GM12878 (cell line): ENCODE results near the gene DUSP22. TPM values are rescaled to one million over a fixed set of nuclear protein-coding genes. Genes with fewer than 3 reads are reported as not detected.

ENCODE experiments used
- ATAC-seq: fragments of 200-7000 bp; cut with Tn5 transposase; 3 replicates; pipeline ENCODE4 v1.9.1; 2020; ENCODE audit warnings: mild to moderate bottlenecking, moderate library complexity
- BruUV-seq: library from RNA; stranded (reverse); fragments of 400-500 nt; replicated peaks from 2 replicates; lab custom pipeline; 2021; lab: Mats Ljungman, UMichigan
- CTCF ChIA-PET: fragments of 300-600 bp; sonication (Branson Sonifier 250); formaldehyde crosslinking; extraction: SDS; loops from one replicate; lab custom pipeline; 2021; ENCODE audit warnings: inconsistent platforms; lab: Yijun Ruan, JAX
- POLR2A ChIA-PET: fragments of 350-600 bp; formaldehyde crosslinking; extraction: SDS; loops from one replicate; lab custom pipeline; 2021; ENCODE audit warnings: inconsistent platforms; lab: Charles Lee
- RAD21 ChIA-PET: fragments of 300-600 bp; sonication (Branson Sonifier 250); formaldehyde crosslinking; loops from one replicate; lab custom pipeline; 2023; ENCODE audit warnings: antibody characterized with exemption; ENCODE audit not compliant: unreplicated experiment; lab: Charles Lee
- SMC1A ChIA-PET: fragments of 300-600 bp; sonication (Branson Sonifier 250); formaldehyde crosslinking; loops from one replicate; lab custom pipeline; 2023; ENCODE audit not compliant: unreplicated experiment, uncharacterized antibody; lab: Charles Lee
- DNase-seq: peaks from one replicate; pipeline ENCODE4 v3.0.0-alpha.2; 2011; ENCODE audit warnings: low read depth, low spot score
- FAIRE-seq: peaks from 3 replicates; lab custom pipeline; 2011; peaks lifted over from hg19 to GRCh38; lab: Jason Lieb, UNC
- H2AFZ ChIP-seq: 2 replicates; pipeline ENCODE4 v1.6.0; 2011; ENCODE audit warnings: low read depth, low read length, control low read depth; ENCODE audit not compliant: control insufficient read depth
- H3K27ac ChIP-seq: 2 replicates; pipeline ENCODE4 v1.5.1; 2011; ENCODE audit warnings: control low read depth; ENCODE audit not compliant: control insufficient read depth, insufficient read depth
- H3K27me3 ChIP-seq, 2 experiments: replicated peaks in 1 of 2; 2 replicates each; pipeline versions ENCODE4 v1.6.0 to v1.6.1; 2011; ENCODE audit warnings: low read length in 1 of 2; ENCODE audit not compliant: control insufficient read depth in 2 of 2, insufficient read depth in 2 of 2
- H3K36me3 ChIP-seq, 2 experiments: 2 replicates each; pipeline ENCODE4 v1.5.1; 2011; ENCODE audit warnings: low read length in 1 of 2; ENCODE audit not compliant: control insufficient read depth in 2 of 2, insufficient read depth in 2 of 2
- H3K4me1 ChIP-seq: 2 replicates; pipeline ENCODE4 v1.6.1; 2011; ENCODE audit warnings: mild to moderate bottlenecking, low read length, moderate library complexity, mixed read lengths; ENCODE audit not compliant: control insufficient read depth, insufficient read depth
- H3K4me2 ChIP-seq: 2 replicates; pipeline ENCODE4 v1.6.0; 2011; ENCODE audit warnings: control low read depth; ENCODE audit not compliant: control insufficient read depth, insufficient read depth
- H3K4me3 ChIP-seq: fragments of 200-600 bp; sonication (generic); 2 replicates; pipeline ENCODE4 v1.5.1; 2016
- H3K79me2 ChIP-seq: 2 replicates; pipeline ENCODE4 v1.6.0; 2011; ENCODE audit warnings: low read length; ENCODE audit not compliant: control insufficient read depth, insufficient read depth
- H3K9ac ChIP-seq: 2 replicates; pipeline ENCODE4 v1.8.0; 2011; ENCODE audit warnings: low read length, control low read depth, mixed read lengths; ENCODE audit not compliant: control insufficient read depth, insufficient read depth
- H3K9me3 ChIP-seq: replicated peaks from 3 replicates; pipeline ENCODE4 v1.5.1; 2011; ENCODE audit warnings: mild to moderate bottlenecking, low read length; ENCODE audit not compliant: control insufficient read depth, insufficient read depth
- H4K20me1 ChIP-seq: 2 replicates; pipeline ENCODE4 v1.6.0; 2011; ENCODE audit not compliant: control insufficient read depth, insufficient read depth
- CHD2 ChIP-seq: IDR thresholded peaks from 2 replicates; pipeline ENCODE4 v1.6.1; 2011; ENCODE audit warnings: low read depth, low read length, improper control_type of control experiment, borderline replicate concordance
- CHD4 ChIP-seq: fragments of 200-600 bp; sonication (generic); IDR thresholded peaks from 2 replicates; pipeline ENCODE4 v1.6.1; 2016; ENCODE audit warnings: mild to moderate bottlenecking
- EP300 ChIP-seq, 2 experiments: fragments of 150-350 bp in 1 of 2; IDR thresholded peaks; 2 replicates each; pipeline ENCODE4 v1.6.1; 2011 to 2012; ENCODE audit warnings: low read depth in 2 of 2, low read length in 2 of 2, borderline replicate concordance in 1 of 2, improper control_type of control experiment in 1 of 2, inconsistent platforms in 1 of 2; ENCODE audit not compliant: control insufficient read depth in 1 of 2
- EZH2 ChIP-seq: IDR thresholded peaks from 2 replicates; pipeline ENCODE4 v1.6.1; 2012; ENCODE audit warnings: low read depth, mild to moderate bottlenecking, control low read depth, inconsistent platforms, low read length, borderline replicate concordance; ENCODE audit not compliant: control insufficient read depth
- HDAC2 ChIP-seq: fragments of 200-600 bp; sonication (generic); IDR thresholded peaks from 2 replicates; pipeline ENCODE4 v1.6.1; 2017
- KDM1A ChIP-seq: fragments of 200-600 bp; sonication (generic); IDR thresholded peaks from 2 replicates; pipeline ENCODE4 v1.6.1; 2016; ENCODE audit warnings: borderline replicate concordance
- LARP7 ChIP-seq: fragments of 450-650 bp; IDR thresholded peaks from 2 replicates; pipeline ENCODE4 v1.6.1; 2017; ENCODE audit warnings: mild to moderate bottlenecking
- POLR2A ChIP-seq: IDR thresholded peaks from 2 replicates; pipeline ENCODE4 v1.6.1; 2011; ENCODE audit warnings: low read depth, mild to moderate bottlenecking, low read length
- POLR2AphosphoS2 ChIP-seq: IDR thresholded peaks from 2 replicates; pipeline ENCODE4 v1.6.1; 2011; ENCODE audit warnings: low read depth, mild to moderate bottlenecking, low read length, improper control_type of control experiment, moderate library complexity
- RCOR1 ChIP-seq: conservative IDR thresholded peaks from 2 replicates; pipeline ENCODE4 v1.6.1; 2012; ENCODE audit warnings: low read depth, low read length, improper control_type of control experiment
- ZNF207 ChIP-seq: fragments of 450-650 bp; IDR thresholded peaks from 2 replicates; pipeline ENCODE4 v1.6.1; 2014; ENCODE audit warnings: antibody characterized with exemption, mild to moderate bottlenecking, borderline replicate concordance
- WGBS: methylation state at CpG from one replicate; pipeline ENCODE4 v1.1.6; 2016; ENCODE audit warnings: low lambda C conversion rate; ENCODE audit not compliant: insufficient replicate concordance, insufficient coverage; ENCODE audit errors: missing lambda C conversion rate; 5-methylcytosine and 5-hydroxymethylcytosine counted together
- in situ Hi-C: fragments of 300-500 bp; cut with MboI; formaldehyde crosslinking; loops from 9 replicates; pipeline ENCODE4 v1.14.3; 2018; ENCODE audit warnings: mixed read lengths
- intact Hi-C: fragments of 100-400 bp; cut with micrococcal nuclease; formaldehyde crosslinking; loops from one replicate; pipeline ENCODE4 v1.14.2; 2022; ENCODE audit not compliant: unreplicated experiment
- polyA plus RNA-seq, 11 experiments: library from polyadenylated mRNA; depleted of rRNA in 4 of 11; unstranded in 6 of 11; stranded (reverse) in 5 of 11; fragments of >200 nt; fragmentation: Nextera tagmentation in 4 of 11; fragmentation: Illumina TruSeq in 1 of 11; extraction: Ambion mirVana in 4 of 11; extraction: Trizol in 1 of 11; gene quantifications; 1 replicate in 1 of 11; 2 replicates in 10 of 11; pipeline versions ENCODE4 v1.2.1 to v1.2.3, GENCODE V29; 2011 to 2016; ENCODE audit warnings: inconsistent platforms in 2 of 11, missing spikeins in 2 of 11, low read depth in 1 of 11
- total RNA-seq, 4 experiments: library from RNA; depleted of rRNA in 3 of 4; stranded (reverse); fragments of >200 nt in 3 of 4; fragmentation: Illumina TruSeq in 1 of 4; extraction: Trizol in 1 of 4; gene quantifications; 2 replicates each; pipeline versions ENCODE4 v1.2.1 to v1.2.3, GENCODE V29; 2013 to 2021
- TF ChIP-seq, protein P1 (sequence below): fragments of 450-650 bp; IDR thresholded peaks from 2 replicates; pipeline ENCODE4 v1.6.1; 2016; ENCODE audit warnings: mild to moderate bottlenecking
- TF ChIP-seq, protein P2 (sequence below): fragments of 450-650 bp; formaldehyde crosslinking; IDR thresholded peaks from 2 replicates; pipeline ENCODE4 v1.4.0; 2022; ENCODE audit warnings: mild to moderate bottlenecking, moderate library complexity

The DUSP22 gene
- total and polyA plus RNA-seq, 10 of the 15 experiments (the other 5 are each of a cell fraction or from before 2014, with no cell fraction given), result 78.9 to 156 (median 107) TPM

DNA sequence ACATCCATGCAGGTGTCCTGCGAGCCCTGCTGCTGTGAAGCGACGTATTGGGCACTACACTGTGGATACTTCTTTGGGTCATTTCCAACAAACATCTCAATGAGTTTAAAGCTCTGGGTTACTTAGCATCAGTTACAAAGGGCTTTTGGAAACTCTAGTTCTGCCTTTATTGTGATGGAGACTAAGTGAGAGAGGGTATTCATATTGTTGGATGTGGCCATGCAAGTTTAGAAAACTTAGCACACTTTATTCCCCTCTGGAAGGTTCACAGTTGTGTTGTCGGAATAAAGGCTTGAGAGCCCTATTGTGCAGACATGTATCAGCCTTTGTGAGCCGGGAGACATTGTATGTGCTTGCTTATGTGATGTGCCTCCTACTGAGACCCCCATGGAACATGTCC, 22.1 kb downstream of the DUSP22 start (continued):
- no peak for TF ChIP-seq ZNF207
- no peak for TF ChIP-seq EP300 (IDR thresholded peaks at IDR 0.05; ENCODE audit: borderline replicate concordance in 1 of 2, control insufficient read depth in 1 of 2, low read depth in 2 of 2, low read length in 2 of 2)
- no peak for TF ChIP-seq POLR2A
- no peak for TF ChIP-seq RCOR1
- TF ChIP-seq, protein P1, sequence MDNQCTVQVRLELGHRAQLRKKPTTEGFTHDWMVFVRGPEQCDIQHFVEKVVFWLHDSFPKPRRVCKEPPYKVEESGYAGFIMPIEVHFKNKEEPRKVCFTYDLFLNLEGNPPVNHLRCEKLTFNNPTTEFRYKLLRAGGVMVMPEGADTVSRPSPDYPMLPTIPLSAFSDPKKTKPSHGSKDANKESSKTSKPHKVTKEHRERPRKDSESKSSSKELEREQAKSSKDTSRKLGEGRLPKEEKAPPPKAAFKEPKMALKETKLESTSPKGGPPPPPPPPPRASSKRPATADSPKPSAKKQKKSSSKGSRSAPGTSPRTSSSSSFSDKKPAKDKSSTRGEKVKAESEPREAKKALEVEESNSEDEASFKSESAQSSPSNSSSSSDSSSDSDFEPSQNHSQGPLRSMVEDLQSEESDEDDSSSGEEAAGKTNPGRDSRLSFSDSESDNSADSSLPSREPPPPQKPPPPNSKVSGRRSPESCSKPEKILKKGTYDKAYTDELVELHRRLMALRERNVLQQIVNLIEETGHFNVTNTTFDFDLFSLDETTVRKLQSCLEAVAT, result no peak
- no peak for TF ChIP-seq CHD4
- TF ChIP-seq KDM1A, result no peak

GRCh38 chr6:315226-315625, 22.9 kb downstream of the DUSP22 start:
- DNase-seq, result no peak
- Histone ChIP-seq H3K36me3 (peaks cover 14 to 17% of the 10 kb centered on the region in 2 experiments), H3K79me2 (peaks cover 77% of the 10 kb centered on the region), H3K27me3 (no peaks in the 10 kb centered on the region), H3K27ac (peak overlapping the region; percentile 92), H2AFZ (no peak overlapping the region), H3K4me2 (no peak overlapping the region), H3K9me3 (no peaks in the 10 kb centered on the region), H3K4me1 (peaks cover 93% of the 10 kb centered on the region), H3K9ac (no peak overlapping the region), H4K20me1 (no peaks in the 10 kb centered on the region), H3K4me3 (no peak overlapping the region)
- ChIA-PET RAD21 (interaction anchor here (1.2 to 13.0 kb wide), 10 partner anchors 8 to 88 kb away, joined by 3 to 256 read pairs (median 62); partner anchors contain the start of gene DUSP22), POLR2A (interaction anchor here (0.9 to 13.8 kb wide), 6 partner anchors 7 to 89 kb away, joined by 3 to 227 read pairs (median 92); partner anchors contain the start of gene DUSP22), CTCF (interaction anchor here (0.8 to 8.6 kb wide), 10 partner anchors 8 to 99 kb away, joined by 3 to 94 read pairs (median 8); no protein-coding TSS in a partner anchor), SMC1A (interaction anchor here (1.0 to 14.6 kb wide), 14 partner anchors 8 to 175 kb away, joined by 3 to 707 read pairs (median 4); partner anchors contain the start of gene DUSP22)
- no peak for ATAC-seq
- 75% methylated on average over 6 of the region's 6 CpGs for WGBS
- TF ChIP-seq LARP7 (no peak), HDAC2 (no peak), CHD2 (no peak), POLR2AphosphoS2 (no peak), EZH2 (no peak)
- TF ChIP-seq, protein P2, sequence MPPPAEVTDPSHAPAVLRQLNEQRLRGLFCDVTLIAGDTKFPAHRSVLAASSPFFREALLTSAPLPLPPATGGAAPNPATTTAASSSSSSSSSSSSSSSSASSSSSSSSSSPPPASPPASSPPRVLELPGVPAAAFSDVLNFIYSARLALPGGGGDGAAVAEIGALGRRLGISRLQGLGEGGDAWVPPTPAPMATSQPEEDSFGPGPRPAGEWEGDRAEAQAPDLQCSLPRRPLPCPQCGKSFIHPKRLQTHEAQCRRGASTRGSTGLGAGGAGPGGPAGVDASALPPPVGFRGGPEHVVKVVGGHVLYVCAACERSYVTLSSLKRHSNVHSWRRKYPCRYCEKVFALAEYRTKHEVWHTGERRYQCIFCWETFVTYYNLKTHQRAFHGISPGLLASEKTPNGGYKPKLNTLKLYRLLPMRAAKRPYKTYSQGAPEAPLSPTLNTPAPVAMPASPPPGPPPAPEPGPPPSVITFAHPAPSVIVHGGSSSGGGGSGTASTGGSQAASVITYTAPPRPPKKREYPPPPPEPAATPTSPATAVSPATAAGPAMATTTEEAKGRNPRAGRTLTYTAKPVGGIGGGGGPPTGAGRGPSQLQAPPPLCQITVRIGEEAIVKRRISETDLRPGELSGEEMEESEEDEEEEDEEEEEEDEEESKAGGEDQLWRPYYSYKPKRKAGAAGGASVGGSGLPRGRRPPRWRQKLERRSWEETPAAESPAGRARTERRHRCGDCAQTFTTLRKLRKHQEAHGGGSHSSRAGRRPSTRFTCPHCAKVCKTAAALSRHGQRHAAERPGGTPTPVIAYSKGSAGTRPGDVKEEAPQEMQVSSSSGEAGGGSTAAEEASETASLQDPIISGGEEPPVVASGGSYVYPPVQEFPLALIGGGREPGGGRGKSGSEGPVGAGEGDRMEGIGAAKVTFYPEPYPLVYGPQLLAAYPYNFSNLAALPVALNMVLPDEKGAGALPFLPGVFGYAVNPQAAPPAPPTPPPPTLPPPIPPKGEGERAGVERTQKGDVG (CRISPR knock-in tag), result no peak
- in situ Hi-C loops, result no loop called here
- BruUV-seq, result no TSS peak
- intact Hi-C loops, result no loop called here
- no peak for FAIRE-seq
